Measurements from ENCODE around the gene DOCK4.

Gene DOCK4

DNA sequence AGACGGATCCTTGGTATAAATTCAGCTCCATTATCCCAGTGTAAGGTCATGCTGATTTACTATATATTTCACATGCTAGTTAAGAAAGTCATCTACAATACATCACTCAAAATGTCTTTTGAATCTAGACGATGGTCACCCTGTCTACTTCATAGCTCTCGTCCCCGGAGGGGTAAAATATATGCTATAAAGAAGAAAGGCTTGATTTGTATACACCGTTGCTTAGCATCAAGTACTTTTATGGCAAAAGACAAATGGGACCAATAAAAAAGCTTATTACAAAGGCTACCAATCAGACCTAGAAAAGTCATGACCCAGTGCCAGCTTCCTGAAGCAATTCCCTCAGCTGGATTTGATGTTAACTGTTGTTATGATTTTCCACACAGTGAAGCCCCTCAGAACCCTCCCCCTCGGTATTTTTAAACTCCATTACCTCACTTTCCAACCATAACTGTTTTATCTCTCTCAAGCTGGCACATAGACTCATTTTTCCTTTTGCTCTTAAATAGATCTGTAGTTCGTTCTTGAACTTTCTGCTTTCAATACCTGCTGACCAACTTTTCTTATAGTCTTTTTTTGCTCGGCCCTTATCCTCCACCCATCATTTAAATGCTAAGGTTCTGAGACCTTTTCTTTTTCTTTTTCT lies 104.9 kb downstream of the DOCK4 start:
- Mint-ChIP-seq H3K9me3 (peaks cover 15% of the 10 kb centered on the region), H3K27ac (no peak overlapping the region), H3K36me3 (ENCODE audit: low read depth) (peaks cover 10% of the 10 kb centered on the region), H3K27me3 (no peaks in the 10 kb centered on the region), H3K4me1 (ENCODE audit: low read depth) (peaks cover 34% of the 10 kb centered on the region), H3K4me3 (no peak overlapping the region)
- intact Hi-C loops (cut with micrococcal nuclease): no loop called here

GRCh38 chr7:112097524-112097923 lies 108.7 kb downstream of the DOCK4 start:
- peaks cover 24% of the 10 kb centered on the region for H3K4me1 Mint-ChIP-seq (ENCODE audit: low read depth)
- H3K9me3 Mint-ChIP-seq: peaks cover 24% of the 10 kb centered on the region
- intact Hi-C loops (cut with micrococcal nuclease): no loop called here
- peak overlapping the region; percentile 69 for H3K27ac Mint-ChIP-seq
- H3K36me3 Mint-ChIP-seq (ENCODE audit: low read depth): peaks cover 17% of the 10 kb centered on the region
- no peaks in the 10 kb centered on the region for H3K27me3 Mint-ChIP-seq
- no peak overlapping the region for H3K4me3 Mint-ChIP-seq

DNA sequence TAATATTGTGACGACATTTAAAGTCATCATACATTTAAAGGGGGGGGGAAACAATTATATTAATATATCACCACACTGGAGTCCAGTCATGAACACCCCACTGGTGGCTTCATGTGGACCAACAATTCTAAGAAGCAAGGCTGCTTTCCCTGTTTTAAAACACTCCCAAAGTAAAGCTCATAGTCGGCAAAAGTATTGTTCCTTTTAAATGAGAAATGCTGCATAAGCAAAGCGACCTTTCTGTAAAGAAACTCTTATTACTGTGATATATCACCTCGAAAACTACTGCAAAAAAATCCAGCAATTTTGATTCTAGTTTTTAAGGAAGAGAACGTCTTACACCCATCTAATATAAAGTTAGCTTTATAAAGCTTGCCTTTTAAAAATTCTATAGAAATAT lies 112.8 kb downstream of the DOCK4 start:
- peak overlapping the region; percentile 58 for H3K27ac Mint-ChIP-seq
- peaks cover 17% of the 10 kb centered on the region for H3K9me3 Mint-ChIP-seq
- intact Hi-C loops (cut with micrococcal nuclease): no loop called here
- H3K27me3 Mint-ChIP-seq: no peaks in the 10 kb centered on the region
- H3K36me3 Mint-ChIP-seq (ENCODE audit: low read depth): peaks cover 14% of the 10 kb centered on the region
- no peak overlapping the region for H3K4me3 Mint-ChIP-seq
- peaks cover 43% of the 10 kb centered on the region for H3K4me1 Mint-ChIP-seq (ENCODE audit: low read depth)

DNA sequence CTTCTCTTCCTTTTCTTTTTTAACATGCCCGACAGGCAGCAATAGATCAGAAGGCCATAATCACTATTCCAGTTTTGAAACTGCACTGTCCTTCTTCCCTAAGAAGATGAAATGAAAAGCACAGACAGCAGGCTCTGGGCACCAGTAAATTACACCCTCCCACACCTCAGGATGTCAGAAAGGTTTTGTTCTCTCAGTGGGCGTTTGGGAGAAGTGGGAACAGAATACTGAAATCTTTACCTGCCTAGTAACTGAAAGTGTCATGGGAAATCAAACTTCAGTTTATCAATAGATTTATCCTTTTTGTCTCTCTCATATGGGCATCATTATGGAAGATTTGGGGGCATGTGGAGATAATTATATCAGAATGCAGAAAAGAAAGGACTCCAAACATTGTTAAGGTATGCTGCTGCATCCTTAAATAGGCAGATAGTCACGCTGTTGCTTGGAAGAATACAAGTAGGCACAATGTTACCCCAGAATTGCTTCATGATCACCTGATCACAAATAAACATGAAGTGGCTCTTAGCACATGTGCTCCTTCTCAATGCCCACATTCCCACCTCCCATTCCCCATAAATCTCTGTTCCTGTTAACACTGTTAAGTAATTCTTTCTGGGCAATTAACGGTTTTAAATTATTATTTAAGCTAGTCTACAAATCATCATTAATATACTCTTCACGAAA lies 113.3 kb downstream of the DOCK4 start:
- Mint-ChIP-seq H3K4me1 (ENCODE audit: low read depth) (peaks cover 43% of the 10 kb centered on the region), H3K4me3 (no peak overlapping the region), H3K36me3 (ENCODE audit: low read depth) (peaks cover 14% of the 10 kb centered on the region), H3K27me3 (no peaks in the 10 kb centered on the region), H3K27ac (peak overlapping the region; percentile 58), H3K9me3 (peaks cover 17% of the 10 kb centered on the region)
- intact Hi-C loops (cut with micrococcal nuclease): no loop called here

- Mint-ChIP-seq H3K36me3 (ENCODE audit: low read depth) (peaks cover 14% of the 10 kb centered on the region), H3K27me3 (no peaks in the 10 kb centered on the region), H3K4me3 (no peak overlapping the region), H3K9me3 (peaks cover 17% of the 10 kb centered on the region), H3K27ac (peak overlapping the region; percentile 58), H3K4me1 (ENCODE audit: low read depth) (peaks cover 42% of the 10 kb centered on the region)
- intact Hi-C loops (cut with micrococcal nuclease): no loop called here
These were observed 113.9 kb downstream of the DOCK4 start for GRCh38 chr7:112092306-112092705.

GRCh38 chr7:112091768-112092167 lies 114.4 kb downstream of the DOCK4 start:
- peaks cover 39% of the 10 kb centered on the region for H3K4me1 Mint-ChIP-seq (ENCODE audit: low read depth)
- peaks cover 12% of the 10 kb centered on the region for H3K9me3 Mint-ChIP-seq
- intact Hi-C loops (cut with micrococcal nuclease): no loop called here
- no peaks in the 10 kb centered on the region for H3K27me3 Mint-ChIP-seq
- H3K36me3 Mint-ChIP-seq (ENCODE audit: low read depth): peaks cover 14% of the 10 kb centered on the region
- peak overlapping the region; percentile 58 for H3K27ac Mint-ChIP-seq
- no peak overlapping the region for H3K4me3 Mint-ChIP-seq

- Mint-ChIP-seq H3K9me3 (peaks cover 3% of the 10 kb centered on the region), H3K36me3 (ENCODE audit: low read depth) (peaks cover 9% of the 10 kb centered on the region), H3K4me3 (no peak overlapping the region), H3K27ac (peak overlapping the region; percentile 60), H3K27me3 (no peaks in the 10 kb centered on the region), H3K4me1 (ENCODE audit: low read depth) (peaks cover 48% of the 10 kb centered on the region)
- intact Hi-C loops (cut with micrococcal nuclease): no loop called here
These were observed 116.6 kb downstream of the DOCK4 start for GRCh38 chr7:112089551-112089950.

GRCh38 chr7:112088484-112089016 lies 117.6 kb downstream of the DOCK4 start:
- H3K27me3 Mint-ChIP-seq: no peaks in the 10 kb centered on the region
- no peaks in the 10 kb centered on the region for H3K9me3 Mint-ChIP-seq
- peaks cover 7% of the 10 kb centered on the region for H3K36me3 Mint-ChIP-seq (ENCODE audit: low read depth)
- intact Hi-C loops (cut with micrococcal nuclease): no loop called here
- H3K27ac Mint-ChIP-seq: no peak overlapping the region
- H3K4me1 Mint-ChIP-seq (ENCODE audit: low read depth): peaks cover 55% of the 10 kb centered on the region
- H3K4me3 Mint-ChIP-seq: no peak overlapping the region

- H3K27me3 Mint-ChIP-seq: no peaks in the 10 kb centered on the region
- no peak overlapping the region for H3K4me3 Mint-ChIP-seq
- peak overlapping the region; percentile 13 for H3K27ac Mint-ChIP-seq
- H3K36me3 Mint-ChIP-seq (ENCODE audit: low read depth): peaks cover 7% of the 10 kb centered on the region
- intact Hi-C loops (cut with micrococcal nuclease): no loop called here
- no peaks in the 10 kb centered on the region for H3K9me3 Mint-ChIP-seq
- H3K4me1 Mint-ChIP-seq (ENCODE audit: low read depth): peaks cover 47% of the 10 kb centered on the region
These were observed 119.5 kb downstream of the DOCK4 start for GRCh38 chr7:112086496-112087254.

GRCh38 chr7:112084520-112084971 lies 121.7 kb downstream of the DOCK4 start:
- H3K27me3 Mint-ChIP-seq: no peaks in the 10 kb centered on the region
- peak overlapping the region; percentile 89 for H3K27ac Mint-ChIP-seq
- H3K9me3 Mint-ChIP-seq: no peaks in the 10 kb centered on the region
- H3K4me3 Mint-ChIP-seq: peak overlapping the region; percentile 30
- H3K4me1 Mint-ChIP-seq (ENCODE audit: low read depth): peaks cover 53% of the 10 kb centered on the region
- intact Hi-C loops (cut with micrococcal nuclease): loop anchor here (1.0 kb wide), 1 partner anchor 40 kb away; no protein-coding TSS in a partner anchor
- H3K36me3 Mint-ChIP-seq (ENCODE audit: low read depth): peaks cover 4% of the 10 kb centered on the region

DNA sequence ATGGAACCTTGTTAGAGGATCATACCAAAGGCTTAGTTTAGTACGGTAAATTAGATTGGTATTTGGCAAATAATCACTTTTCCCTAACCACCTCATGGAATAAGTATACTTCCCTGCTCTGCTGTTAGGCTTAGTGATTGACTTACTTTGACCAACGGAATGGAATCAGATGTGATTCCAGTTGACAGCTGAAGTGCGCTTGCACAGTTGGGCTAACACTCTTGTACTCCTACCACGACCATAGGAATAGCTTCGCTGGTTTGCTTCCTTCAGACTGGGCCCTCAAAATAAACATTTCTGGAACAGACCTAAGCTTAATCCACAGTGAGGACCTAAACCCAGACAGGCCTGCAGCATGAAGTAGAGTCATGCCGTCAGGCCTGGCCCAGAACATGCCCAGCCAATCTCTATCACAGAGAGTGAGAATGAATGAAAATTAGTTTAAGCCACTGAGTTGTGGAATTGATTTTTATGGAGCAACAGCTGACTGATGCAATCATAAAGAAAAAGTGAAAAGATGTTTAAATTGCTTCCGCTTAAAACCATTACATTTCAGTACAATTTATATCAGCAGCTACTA lies 122.3 kb downstream of the DOCK4 start:
- no peaks in the 10 kb centered on the region for H3K36me3 Mint-ChIP-seq (ENCODE audit: low read depth)
- peak overlapping the region; percentile 89 for H3K27ac Mint-ChIP-seq
- no peaks in the 10 kb centered on the region for H3K27me3 Mint-ChIP-seq
- H3K4me3 Mint-ChIP-seq: peak overlapping the region; percentile 17
- H3K4me1 Mint-ChIP-seq (ENCODE audit: low read depth): peaks cover 47% of the 10 kb centered on the region
- no peaks in the 10 kb centered on the region for H3K9me3 Mint-ChIP-seq
- intact Hi-C loops (cut with micrococcal nuclease): loop anchor here (1.0 kb wide), 1 partner anchor 40 kb away; no protein-coding TSS in a partner anchor

- H3K36me3 Mint-ChIP-seq (ENCODE audit: low read depth): no peaks in the 10 kb centered on the region
- H3K4me1 Mint-ChIP-seq (ENCODE audit: low read depth): peaks cover 47% of the 10 kb centered on the region
- H3K27me3 Mint-ChIP-seq: no peaks in the 10 kb centered on the region
- peak overlapping the region; percentile 92 for H3K27ac Mint-ChIP-seq
- intact Hi-C loops (cut with micrococcal nuclease): no loop called here
- no peaks in the 10 kb centered on the region for H3K9me3 Mint-ChIP-seq
- H3K4me3 Mint-ChIP-seq: no peak overlapping the region
These were observed 123.9 kb downstream of the DOCK4 start for GRCh38 chr7:112082306-112082705.

- no peaks in the 10 kb centered on the region for H3K27me3 Mint-ChIP-seq
- peaks cover 45% of the 10 kb centered on the region for H3K4me1 Mint-ChIP-seq (ENCODE audit: low read depth)
- no peaks in the 10 kb centered on the region for H3K9me3 Mint-ChIP-seq
- H3K4me3 Mint-ChIP-seq: peak overlapping the region; percentile 30
- peak overlapping the region; percentile 92 for H3K27ac Mint-ChIP-seq
- no peaks in the 10 kb centered on the region for H3K36me3 Mint-ChIP-seq (ENCODE audit: low read depth)
- intact Hi-C loops (cut with micrococcal nuclease): loop anchor here (2.0 kb wide), 2 partner anchors 31 to 125 kb away; partner anchors contain the start of genes DOCK4 and ZNF277
These were observed 124.4 kb downstream of the DOCK4 start for GRCh38 chr7:112081778-112082177.
